Thyroid gland (tissue), 4 donors: ENCODE measurements around the gene PSMG1.

ENCODE experiments used
- POLR2A ChIP-seq, 2 donors: fragments of 450-650 bp; IDR thresholded peaks; one replicate each; pipeline ENCODE4 v1.6.1; 2017; ENCODE audit warnings: antibody characterized with exemption in 2 of 2, mild to moderate bottlenecking in 2 of 2, moderate library complexity in 1 of 2
- TF ChIP-seq, protein P1 (sequence below), 6 experiments: fragments of 200-600 bp in 3 of 6; fragments of 450-650 bp in 3 of 6; sonication (generic) in 3 of 6; IDR thresholded peaks; one replicate each; pipeline ENCODE4 v1.5.1; 2016 to 2019; ENCODE audit warnings: antibody characterized with exemption in 6 of 6, mild to moderate bottlenecking in 2 of 6, inconsistent platforms in 1 of 6, moderate library complexity in 1 of 6

DNA sequence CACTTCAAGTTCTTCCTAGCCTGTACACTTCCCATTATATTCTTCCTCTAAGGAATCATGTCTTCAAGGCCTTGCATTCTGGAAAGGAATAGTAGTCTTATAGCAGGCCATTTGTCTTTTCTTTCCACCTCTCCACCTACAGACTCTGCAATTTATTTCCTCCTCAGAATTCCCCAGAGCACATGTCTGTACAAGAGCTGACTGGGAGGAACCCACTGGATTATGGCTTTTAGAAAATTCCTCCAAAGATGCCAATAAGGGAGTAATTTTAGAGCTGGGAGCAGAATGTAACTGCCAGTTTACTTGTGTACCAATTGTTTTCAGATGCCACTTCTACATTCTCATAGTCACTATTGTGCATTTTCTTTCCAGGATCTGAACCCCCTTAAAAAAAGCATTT lies 3.4 kb upstream of the PSMG1 start:
- TF ChIP-seq, protein P1, sequence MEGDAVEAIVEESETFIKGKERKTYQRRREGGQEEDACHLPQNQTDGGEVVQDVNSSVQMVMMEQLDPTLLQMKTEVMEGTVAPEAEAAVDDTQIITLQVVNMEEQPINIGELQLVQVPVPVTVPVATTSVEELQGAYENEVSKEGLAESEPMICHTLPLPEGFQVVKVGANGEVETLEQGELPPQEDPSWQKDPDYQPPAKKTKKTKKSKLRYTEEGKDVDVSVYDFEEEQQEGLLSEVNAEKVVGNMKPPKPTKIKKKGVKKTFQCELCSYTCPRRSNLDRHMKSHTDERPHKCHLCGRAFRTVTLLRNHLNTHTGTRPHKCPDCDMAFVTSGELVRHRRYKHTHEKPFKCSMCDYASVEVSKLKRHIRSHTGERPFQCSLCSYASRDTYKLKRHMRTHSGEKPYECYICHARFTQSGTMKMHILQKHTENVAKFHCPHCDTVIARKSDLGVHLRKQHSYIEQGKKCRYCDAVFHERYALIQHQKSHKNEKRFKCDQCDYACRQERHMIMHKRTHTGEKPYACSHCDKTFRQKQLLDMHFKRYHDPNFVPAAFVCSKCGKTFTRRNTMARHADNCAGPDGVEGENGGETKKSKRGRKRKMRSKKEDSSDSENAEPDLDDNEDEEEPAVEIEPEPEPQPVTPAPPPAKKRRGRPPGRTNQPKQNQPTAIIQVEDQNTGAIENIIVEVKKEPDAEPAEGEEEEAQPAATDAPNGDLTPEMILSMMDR (IDR thresholded peaks at IDR 0.05): no peak
- TF ChIP-seq POLR2A (IDR thresholded peaks at IDR 0.05): no peak
